Esophagus muscularis mucosa (tissue), 4 donors: ENCODE data around the gene EPHA4.

Experiments used
- EP300 ChIP-seq: sonication (generic); formaldehyde crosslinking; IDR thresholded peaks from one replicate; pipeline ENCODE4 v1.6.1; 2017; ENCODE audit warnings: antibody characterized with exemption
- POLR2A ChIP-seq: fragments of 450-650 bp; IDR thresholded peaks from one replicate; pipeline ENCODE4 v1.6.1; 2017; ENCODE audit warnings: antibody characterized with exemption, moderate library complexity, mild to moderate bottlenecking, low read depth
- POLR2AphosphoS5 ChIP-seq, 2 donors: sonication (generic); formaldehyde crosslinking; IDR thresholded peaks; one replicate each; pipeline ENCODE4 v1.6.1; 2017; ENCODE audit warnings: antibody characterized with exemption in 2 of 2
- TF ChIP-seq, protein P1 (sequence below), 3 experiments: fragments of 200-600 bp in 2 of 3; fragments of 450-650 bp in 1 of 3; sonication (generic) in 2 of 3; IDR thresholded peaks; one replicate each; pipeline ENCODE4 v1.5.1; 2017 to 2019; ENCODE audit warnings: antibody characterized with exemption in 3 of 3, mild to moderate bottlenecking in 2 of 3, moderate library complexity in 1 of 3

DNA sequence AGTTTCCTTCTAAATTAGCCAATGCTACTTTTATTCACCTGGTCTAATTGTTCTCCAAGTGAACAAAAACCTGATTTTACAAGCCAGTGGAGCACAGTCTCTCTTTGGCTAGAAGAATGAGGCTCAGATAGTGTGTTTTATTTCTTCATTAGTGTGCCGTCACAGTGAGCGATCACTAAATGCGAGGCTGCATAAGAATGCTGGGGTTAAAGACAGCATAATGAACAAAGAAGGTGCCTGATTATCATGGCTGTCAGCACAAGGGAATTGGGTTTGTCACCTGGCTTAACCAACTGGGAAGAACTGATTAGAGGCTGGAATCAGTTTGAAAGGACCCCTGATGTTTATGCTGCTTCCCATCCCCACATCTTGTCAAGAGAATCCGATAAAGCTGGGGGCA lies 76.4 kb downstream of the EPHA4 start:
- TF ChIP-seq, protein P1, sequence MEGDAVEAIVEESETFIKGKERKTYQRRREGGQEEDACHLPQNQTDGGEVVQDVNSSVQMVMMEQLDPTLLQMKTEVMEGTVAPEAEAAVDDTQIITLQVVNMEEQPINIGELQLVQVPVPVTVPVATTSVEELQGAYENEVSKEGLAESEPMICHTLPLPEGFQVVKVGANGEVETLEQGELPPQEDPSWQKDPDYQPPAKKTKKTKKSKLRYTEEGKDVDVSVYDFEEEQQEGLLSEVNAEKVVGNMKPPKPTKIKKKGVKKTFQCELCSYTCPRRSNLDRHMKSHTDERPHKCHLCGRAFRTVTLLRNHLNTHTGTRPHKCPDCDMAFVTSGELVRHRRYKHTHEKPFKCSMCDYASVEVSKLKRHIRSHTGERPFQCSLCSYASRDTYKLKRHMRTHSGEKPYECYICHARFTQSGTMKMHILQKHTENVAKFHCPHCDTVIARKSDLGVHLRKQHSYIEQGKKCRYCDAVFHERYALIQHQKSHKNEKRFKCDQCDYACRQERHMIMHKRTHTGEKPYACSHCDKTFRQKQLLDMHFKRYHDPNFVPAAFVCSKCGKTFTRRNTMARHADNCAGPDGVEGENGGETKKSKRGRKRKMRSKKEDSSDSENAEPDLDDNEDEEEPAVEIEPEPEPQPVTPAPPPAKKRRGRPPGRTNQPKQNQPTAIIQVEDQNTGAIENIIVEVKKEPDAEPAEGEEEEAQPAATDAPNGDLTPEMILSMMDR (IDR thresholded peaks at IDR 0.05) = no peak
- TF ChIP-seq POLR2A (no peak), POLR2AphosphoS5 (IDR thresholded peaks at IDR 0.05) (no peak), EP300 (no peak)
